SHP77 treated with DMSO at 0.1 percent for 48 hours (cell line): Measurements from ENCODE around the gene NPC1.
"Not testable (repeated sequence)": the region's sequence is repeated elsewhere in the genome, so short reads cannot be mapped to it uniquely, and the experiment has no call there.

Source experiments
- DNase-seq: peaks from one replicate; lab custom pipeline; 2025; lab: John Stamatoyannopoulos, UW

The NPC1 gene

GRCh38 chr18:23609390-23610023, 23.2 kb upstream of the NPC1 start:
- DNase-seq = no peak

GRCh38 chr18:23608211-23608610, 21.9 kb upstream of the NPC1 start:
- DNase-seq = no peak

GRCh38 chr18:23605941-23606340, 19.6 kb upstream of the NPC1 start:
- DNase-seq = no peak

GRCh38 chr18:23599809-23600208, 13.5 kb upstream of the NPC1 start:
- no peak for DNase-seq

- no peak for DNase-seq
These were observed 9.9 kb upstream of the NPC1 start for GRCh38 chr18:23596183-23596582.

- no peak for DNase-seq
These were observed 9.3 kb upstream of the NPC1 start for GRCh38 chr18:23595591-23595990.

GRCh38 chr18:23593720-23594119, 7.4 kb upstream of the NPC1 start:
- DNase-seq = no peak

- DNase-seq = no peak
These were observed 6.6 kb upstream of the NPC1 start for GRCh38 chr18:23592911-23593310.

- DNase-seq = no peak
These were observed 4.7 kb upstream of the NPC1 start for GRCh38 chr18:23591011-23591410.

GRCh38 chr18:23588836-23589560, 2.7 kb upstream of the NPC1 start:
- no peak for DNase-seq

GRCh38 chr18:23587220-23587642, 925 bp upstream of the NPC1 start:
- no peak for DNase-seq

- no peak for DNase-seq
These were observed 433 bp downstream of the NPC1 start for GRCh38 chr18:23585897-23586248.

GRCh38 chr18:23585007-23585871, 1.1 kb downstream of the NPC1 start:
- peak; percentile 13 for DNase-seq

- no peak for DNase-seq
These were observed 2.0 kb downstream of the NPC1 start for GRCh38 chr18:23584019-23584983.

GRCh38 chr18:23583071-23583865, 3.0 kb downstream of the NPC1 start:
- no peak for DNase-seq

GRCh38 chr18:23580677-23581367, 5.5 kb downstream of the NPC1 start:
- DNase-seq = no peak

GRCh38 chr18:23578891-23579653, 7.2 kb downstream of the NPC1 start:
- DNase-seq = no peak

GRCh38 chr18:23578067-23578701, 8.1 kb downstream of the NPC1 start:
- DNase-seq = peak; percentile 25

- not testable (repeated sequence) for DNase-seq
These were observed 8.8 kb downstream of the NPC1 start for GRCh38 chr18:23577521-23577920.
